Omental fat pad (tissue), 4 donors: ENCODE measurements around the gene UGT2B28. TPM values are rescaled to one million over a fixed set of nuclear protein-coding genes. Genes with fewer than 3 reads are reported as not detected.
"Not testable (repeated sequence)": the region's sequence is repeated elsewhere in the genome, so short reads cannot be mapped to it uniquely, and the experiment has no call there.

Experiments used
- ATAC-seq: fragments of 150-250 bp; one replicate; pipeline ENCODE4 v1.9.1; 2016; ENCODE audit warnings: mild to moderate bottlenecking, moderate library complexity; ENCODE audit not compliant: low FRiP score
- DNase-seq: peaks from one replicate; pipeline ENCODE4 v3.0.0-alpha.2; 2019; ENCODE audit warnings: low spot score
- CTCF ChIP-seq, 3 donors: fragments of 450-650 bp; IDR thresholded peaks; one replicate each; pipeline ENCODE4 v1.5.1; 2016 to 2017; ENCODE audit warnings: antibody characterized with exemption in 3 of 3, mild to moderate bottlenecking in 3 of 3, moderate library complexity in 2 of 3
- total RNA-seq, 4 donors: library from RNA; depleted of rRNA; stranded (reverse); fragments of >200 nt; gene quantifications; one replicate each; pipeline ENCODE4 v1.1.0, GENCODE V29; 2016

UGT2B28 gene
- total RNA-seq, 4 donors from 2014 or later: not detected

- no peak for ATAC-seq
- TF ChIP-seq CTCF (IDR thresholded peaks at IDR 0.05): no peak
- DNase-seq: no peak
These were observed 41.0 kb downstream of the UGT2B28 start for GRCh38 chr4:69321153-69321729.

- no peak for DNase-seq
- ATAC-seq: no peak
- TF ChIP-seq CTCF (IDR thresholded peaks at IDR 0.05): no peak
These were observed 41.8 kb downstream of the UGT2B28 start for GRCh38 chr4:69322055-69322454.

GRCh38 chr4:69323284-69323683, 43.0 kb downstream of the UGT2B28 start:
- TF ChIP-seq CTCF (IDR thresholded peaks at IDR 0.05): no peak
- DNase-seq (no peak), ATAC-seq (no peak)

- no peak for DNase-seq
- TF ChIP-seq CTCF (IDR thresholded peaks at IDR 0.05): no peak
- ATAC-seq: no peak
These were observed 50.2 kb downstream of the UGT2B28 start for GRCh38 chr4:69330345-69331047.

GRCh38 chr4:69331304-69331703, 51.0 kb downstream of the UGT2B28 start:
- ATAC-seq, DNase-seq: not testable (repeated sequence)

GRCh38 chr4:69335485-69335884, 55.2 kb downstream of the UGT2B28 start:
- DNase-seq, ATAC-seq: not testable (repeated sequence)

- not testable (repeated sequence) for ATAC-seq, DNase-seq
These were observed 62.8 kb downstream of the UGT2B28 start for GRCh38 chr4:69343114-69343513.

- ATAC-seq, DNase-seq: not testable (repeated sequence)
These were observed 63.5 kb downstream of the UGT2B28 start for GRCh38 chr4:69343558-69344420.

Other genes with a start within 250 kb of the UGT2B28 start
- gene UGT2B7, start 184.0 kb upstream of the UGT2B28 start, total RNA-seq: not detected
- gene UGT2B11, start 65.7 kb upstream of the UGT2B28 start, total RNA-seq: not detected
- gene UGT2B4, start 215.4 kb downstream of the UGT2B28 start, total RNA-seq: 1 to 10 TPM in 1 of 4 donors, not detected in 3; 1.1 TPM